Progenitor cell of endocrine pancreas (in vitro differentiated cells): ENCODE measurements around the gene PPP6R1. TPM values are rescaled to one million over a fixed set of nuclear protein-coding genes. Genes with fewer than 3 reads are reported as not detected.

Experiments
- DNase-seq: peaks from one replicate; pipeline ENCODE4 v3.0.0; 2021; ENCODE audit warnings: low spot score; ENCODE audit not compliant: unreplicated experiment
- H3K27ac Mint-ChIP-seq: 2 replicates; pipeline ENCODE4 v1.8.0; 2021; ENCODE audit warnings: mild to moderate bottlenecking, moderate library complexity, mixed read lengths
- H3K27me3 Mint-ChIP-seq: 2 replicates; pipeline ENCODE4 v1.8.0; 2021; ENCODE audit warnings: mixed read lengths
- H3K36me3 Mint-ChIP-seq: 2 replicates; pipeline ENCODE4 v1.8.0; 2022; ENCODE audit warnings: mixed read lengths; ENCODE audit not compliant: insufficient read depth
- H3K4me1 Mint-ChIP-seq: 2 replicates; pipeline ENCODE4 v1.8.0; 2021; ENCODE audit warnings: low read depth, mixed read lengths
- H3K4me3 Mint-ChIP-seq: 2 replicates; pipeline ENCODE4 v1.8.0; 2021; ENCODE audit warnings: low read depth, mild to moderate bottlenecking, moderate library complexity, mixed read lengths
- H3K9me3 Mint-ChIP-seq: 2 replicates; pipeline ENCODE4 v1.8.0; 2021; ENCODE audit warnings: low read depth, mixed read lengths
- CTCF ChIP-seq: fragments of 200-600 bp; sonication (generic); IDR thresholded peaks from one replicate; pipeline ENCODE4 v1.5.0; 2021; ENCODE audit warnings: antibody characterized with exemption, mild to moderate bottlenecking; ENCODE audit not compliant: unreplicated experiment
- total RNA-seq: library from RNA; stranded (reverse); gene quantifications from 2 replicates; pipeline ENCODE4 v1.2.1, GENCODE V29; 2021

The PPP6R1 gene
- total RNA-seq, 1 donor from 2014 or later, result 72.3 TPM

- no peaks in the 10 kb centered on the region for H3K4me1 Mint-ChIP-seq
- no peak for DNase-seq
- no peak overlapping the region for H3K27ac Mint-ChIP-seq
- no peak overlapping the region for H3K4me3 Mint-ChIP-seq
- no peaks in the 10 kb centered on the region for H3K9me3 Mint-ChIP-seq
- peaks cover 18% of the 10 kb centered on the region for H3K36me3 Mint-ChIP-seq
- TF ChIP-seq CTCF, result no peak
- no peaks in the 10 kb centered on the region for H3K27me3 Mint-ChIP-seq
Measured at GRCh38 chr19:55305491-55305890, 46.7 kb upstream of the PPP6R1 start.

GRCh38 chr19:55304980-55305379 is 46.2 kb upstream of the PPP6R1 start:
- no peak overlapping the region for H3K4me3 Mint-ChIP-seq
- H3K27me3 Mint-ChIP-seq, result no peaks in the 10 kb centered on the region
- no peak overlapping the region for H3K27ac Mint-ChIP-seq
- peaks cover 16% of the 10 kb centered on the region for H3K36me3 Mint-ChIP-seq
- H3K9me3 Mint-ChIP-seq, result no peaks in the 10 kb centered on the region
- no peak for DNase-seq
- H3K4me1 Mint-ChIP-seq, result no peaks in the 10 kb centered on the region
- TF ChIP-seq CTCF, result no peak

- Mint-ChIP-seq H3K27ac (no peak overlapping the region), H3K27me3 (no peaks in the 10 kb centered on the region), H3K4me3 (no peak overlapping the region), H3K9me3 (no peaks in the 10 kb centered on the region), H3K4me1 (no peaks in the 10 kb centered on the region), H3K36me3 (peaks cover 19% of the 10 kb centered on the region)
- DNase-seq, result no peak
- TF ChIP-seq CTCF, result no peak
Measured at GRCh38 chr19:55304279-55304978, 45.6 kb upstream of the PPP6R1 start.

- Mint-ChIP-seq H3K27ac (no peak overlapping the region), H3K9me3 (no peaks in the 10 kb centered on the region), H3K4me3 (no peak overlapping the region), H3K27me3 (no peaks in the 10 kb centered on the region), H3K4me1 (no peaks in the 10 kb centered on the region), H3K36me3 (peaks cover 17% of the 10 kb centered on the region)
- no peak for TF ChIP-seq CTCF
- no peak for DNase-seq
Measured at GRCh38 chr19:55303477-55303876, 44.7 kb upstream of the PPP6R1 start.

- Mint-ChIP-seq H3K4me3 (no peak overlapping the region), H3K4me1 (no peaks in the 10 kb centered on the region), H3K27me3 (no peaks in the 10 kb centered on the region), H3K36me3 (peaks cover 17% of the 10 kb centered on the region), H3K9me3 (no peaks in the 10 kb centered on the region), H3K27ac (no peak overlapping the region)
- no peak for DNase-seq
- no peak for TF ChIP-seq CTCF
Measured at GRCh38 chr19:55302318-55302703, 43.5 kb upstream of the PPP6R1 start.
